ENCODE measurements around the gene TLL2. TPM values are rescaled to one million over a fixed set of nuclear protein-coding genes. Genes with fewer than 3 reads are reported as not detected.

TLL2 gene
- polyA plus RNA-seq, 3 donors, result 0.69 to 0.95 (median 0.79) TPM

- no peak for DNase-seq (ENCODE audit: extremely low read depth in 1 of 11, low read depth in 9 of 11, low spot score in 4 of 11)
Measured at GRCh38 chr10:96376483-96376882, 137.2 kb downstream of the TLL2 start.

GRCh38 chr10:96374985-96375830 lies 138.5 kb downstream of the TLL2 start:
- DNase-seq (ENCODE audit: extremely low read depth in 1 of 11, low read depth in 9 of 11, low spot score in 4 of 11), result peak; percentile 66 to 90 (median 78)

- DNase-seq (ENCODE audit: extremely low read depth in 1 of 11, low read depth in 9 of 11, low spot score in 4 of 11), result no peak
Measured at GRCh38 chr10:96374639-96374984, 139.1 kb downstream of the TLL2 start.

- DNase-seq (ENCODE audit: extremely low read depth in 1 of 11, low read depth in 9 of 11, low spot score in 4 of 11), result no peak
Measured at GRCh38 chr10:96374004-96374403, 139.7 kb downstream of the TLL2 start.

GRCh38 chr10:96371356-96371755 lies 142.4 kb downstream of the TLL2 start:
- DNase-seq (ENCODE audit: extremely low read depth in 1 of 11, low read depth in 9 of 11, low spot score in 4 of 11), result no peak

GRCh38 chr10:96370584-96371157 lies 143.1 kb downstream of the TLL2 start:
- peak in 9 of 11 donors; percentile 18 to 50 (median 26) for DNase-seq (ENCODE audit: extremely low read depth in 1 of 11, low read depth in 9 of 11, low spot score in 4 of 11)

DNA sequence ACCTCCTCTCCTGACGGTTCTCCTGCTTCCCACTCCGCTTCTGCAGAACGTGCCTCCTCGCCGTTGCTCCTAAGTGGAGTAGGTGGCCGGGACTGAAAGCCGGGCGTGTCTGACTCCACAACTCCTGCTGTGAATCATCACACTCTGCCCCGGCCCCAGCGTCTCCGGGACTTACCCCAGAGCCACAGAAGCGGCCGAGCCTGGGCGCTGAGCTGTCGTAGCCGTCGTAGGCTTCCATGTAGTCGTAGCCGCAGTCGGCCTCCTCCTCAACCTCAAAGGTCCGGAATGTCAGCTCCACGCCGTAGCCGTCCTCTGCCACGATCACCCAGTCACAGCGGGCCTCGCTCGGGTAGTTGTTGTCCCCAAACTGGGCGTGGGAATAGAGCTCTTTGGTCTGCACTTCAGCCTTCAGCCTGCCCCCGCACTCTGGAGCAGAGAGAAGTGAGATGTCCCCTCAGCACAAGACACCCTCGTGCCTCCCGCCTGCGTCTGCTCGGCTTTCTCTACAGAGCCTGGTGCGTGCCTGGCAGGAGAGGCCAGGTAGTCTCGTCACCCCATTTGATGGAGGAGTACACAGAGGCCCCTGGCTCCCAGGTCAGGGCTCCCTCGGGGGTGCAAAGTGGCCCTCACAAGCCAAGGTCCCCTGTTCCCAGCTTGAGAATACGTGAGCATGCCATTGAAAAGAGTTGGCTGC lies 143.7 kb downstream of the TLL2 start:
- no peak for DNase-seq (ENCODE audit: extremely low read depth in 1 of 11, low read depth in 9 of 11, low spot score in 4 of 11)

- DNase-seq (ENCODE audit: extremely low read depth in 1 of 11, low read depth in 9 of 11, low spot score in 4 of 11), result no peak
Measured at GRCh38 chr10:96368971-96369370, 144.8 kb downstream of the TLL2 start.

DNA sequence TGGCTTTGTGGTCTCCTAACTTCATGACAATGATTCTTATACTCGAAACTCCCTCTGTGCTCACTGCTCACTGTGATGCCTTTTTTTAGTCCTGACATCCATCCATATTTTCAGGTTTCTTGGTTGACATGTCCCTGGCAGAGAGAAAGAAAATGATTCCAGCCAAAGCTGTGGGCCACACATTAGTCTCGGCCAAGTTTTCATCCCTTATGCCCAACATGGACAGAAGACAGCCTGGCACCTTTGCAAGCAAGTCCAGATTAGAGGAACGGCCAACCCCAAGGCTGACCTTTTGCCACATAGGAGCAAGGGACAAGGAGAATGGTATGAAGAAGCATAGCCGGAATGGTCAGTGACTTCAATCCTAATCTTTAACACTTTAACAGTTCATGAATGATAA lies 146.3 kb downstream of the TLL2 start:
- no peak for DNase-seq (ENCODE audit: extremely low read depth in 1 of 11, low read depth in 9 of 11, low spot score in 4 of 11)

GRCh38 chr10:96366508-96366907 lies 147.2 kb downstream of the TLL2 start:
- no peak for DNase-seq (ENCODE audit: extremely low read depth in 1 of 11, low read depth in 9 of 11, low spot score in 4 of 11)

- no peak for DNase-seq (ENCODE audit: extremely low read depth in 1 of 11, low read depth in 9 of 11, low spot score in 4 of 11)
Measured at GRCh38 chr10:96365571-96365970, 148.2 kb downstream of the TLL2 start.

DNA sequence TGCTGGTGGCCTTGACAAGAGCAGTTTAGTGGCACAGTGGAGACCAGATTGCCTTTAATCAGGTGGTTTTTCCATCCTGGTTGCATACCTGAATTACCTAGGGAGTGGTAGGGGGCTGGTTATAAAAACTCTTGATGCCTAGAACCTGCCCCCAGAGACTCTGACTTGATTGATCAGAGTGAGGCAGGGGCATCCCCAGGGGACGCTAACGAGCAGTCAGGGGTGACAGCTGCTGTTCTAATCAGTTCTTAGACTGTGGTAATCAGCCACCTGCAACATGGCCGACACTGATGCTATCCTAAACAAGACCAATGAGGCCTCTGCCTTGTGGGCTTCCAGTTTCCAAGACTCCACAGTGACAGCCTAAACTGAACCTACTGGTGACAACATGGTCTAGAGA lies 153.0 kb downstream of the TLL2 start:
- no peak for DNase-seq (ENCODE audit: extremely low read depth in 1 of 11, low read depth in 9 of 11, low spot score in 4 of 11)

- no peak for DNase-seq (ENCODE audit: extremely low read depth in 1 of 11, low read depth in 9 of 11, low spot score in 4 of 11)
Measured at GRCh38 chr10:96360331-96360730, 153.4 kb downstream of the TLL2 start.

- DNase-seq (ENCODE audit: extremely low read depth in 1 of 11, low read depth in 9 of 11, low spot score in 4 of 11), result no peak
Measured at GRCh38 chr10:96359616-96360015, 154.1 kb downstream of the TLL2 start.

- no peak for DNase-seq (ENCODE audit: extremely low read depth in 1 of 11, low read depth in 9 of 11, low spot score in 4 of 11)
Measured at GRCh38 chr10:96358851-96359540, 154.7 kb downstream of the TLL2 start, which contains the start of gene OPALIN. Gene OPALIN (minus strand): TSS chr10:96359002. CDS start chr10:96358896, 106 bp downstream.

- DNase-seq (ENCODE audit: extremely low read depth in 1 of 11, low read depth in 9 of 11, low spot score in 4 of 11), result no peak
Measured at GRCh38 chr10:96357038-96357620, 156.6 kb downstream of the TLL2 start.

DNA sequence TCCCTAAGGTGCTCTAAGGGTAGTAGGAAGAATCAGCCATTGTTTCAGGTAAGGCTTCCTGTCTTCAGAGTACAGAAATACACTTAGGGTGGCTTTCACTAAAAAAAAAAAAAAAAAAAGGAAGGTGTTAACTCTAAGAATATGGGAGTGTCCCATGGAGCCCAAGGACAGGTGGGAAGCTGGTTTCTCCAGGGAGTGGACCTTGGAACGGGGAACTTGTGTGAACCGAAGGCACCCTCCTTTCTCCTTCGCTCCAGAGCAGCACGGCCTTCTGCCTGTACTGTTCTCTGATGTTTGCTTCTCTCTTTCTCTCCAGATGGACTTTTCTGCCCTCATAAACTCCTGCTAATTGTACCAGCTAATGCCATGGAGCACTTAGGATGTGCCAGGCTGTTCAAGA lies 161.1 kb downstream of the TLL2 start:
- no peak for DNase-seq (ENCODE audit: extremely low read depth in 1 of 11, low read depth in 9 of 11, low spot score in 4 of 11)

- no peak for DNase-seq (ENCODE audit: extremely low read depth in 1 of 11, low read depth in 9 of 11, low spot score in 4 of 11)
Measured at GRCh38 chr10:96352027-96352426, 161.7 kb downstream of the TLL2 start.

DNA sequence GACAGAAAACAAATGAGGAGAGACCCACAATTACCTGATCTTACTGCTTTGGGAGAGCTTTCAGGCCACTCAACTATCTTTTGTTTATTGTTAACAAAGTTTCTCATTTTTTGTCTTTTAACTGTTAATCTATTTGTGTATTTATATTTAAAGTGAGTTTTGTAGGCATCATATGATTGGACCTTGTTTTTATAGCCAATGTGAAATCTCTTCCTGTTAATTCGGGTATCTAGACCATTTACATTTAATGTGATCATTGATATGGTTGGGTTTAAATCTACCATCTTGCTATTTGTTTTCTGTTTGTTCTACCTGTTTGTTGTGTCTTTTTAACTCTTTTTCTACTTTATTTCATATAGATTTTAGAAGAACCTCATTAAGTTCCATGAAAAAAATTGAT lies 167.4 kb downstream of the TLL2 start:
- no peak for DNase-seq (ENCODE audit: extremely low read depth in 1 of 11, low read depth in 9 of 11, low spot score in 4 of 11)

Data from renal cortex interstitium (tissue), 11 donors.